ENCODE results near the gene GRK4. TPM values are rescaled to one million over a fixed set of nuclear protein-coding genes. Genes with fewer than 3 reads are reported as not detected.
"Not testable (repeated sequence)": the region's sequence is repeated elsewhere in the genome, so short reads cannot be mapped to it uniquely, and the experiment has no call there.

GRK4 gene
- total and polyA plus RNA-seq, 2 of the 8 experiments (the other 6 are each of a cell fraction or from before 2014, with no cell fraction given) = 0.77 to 1.8 TPM

DNA sequence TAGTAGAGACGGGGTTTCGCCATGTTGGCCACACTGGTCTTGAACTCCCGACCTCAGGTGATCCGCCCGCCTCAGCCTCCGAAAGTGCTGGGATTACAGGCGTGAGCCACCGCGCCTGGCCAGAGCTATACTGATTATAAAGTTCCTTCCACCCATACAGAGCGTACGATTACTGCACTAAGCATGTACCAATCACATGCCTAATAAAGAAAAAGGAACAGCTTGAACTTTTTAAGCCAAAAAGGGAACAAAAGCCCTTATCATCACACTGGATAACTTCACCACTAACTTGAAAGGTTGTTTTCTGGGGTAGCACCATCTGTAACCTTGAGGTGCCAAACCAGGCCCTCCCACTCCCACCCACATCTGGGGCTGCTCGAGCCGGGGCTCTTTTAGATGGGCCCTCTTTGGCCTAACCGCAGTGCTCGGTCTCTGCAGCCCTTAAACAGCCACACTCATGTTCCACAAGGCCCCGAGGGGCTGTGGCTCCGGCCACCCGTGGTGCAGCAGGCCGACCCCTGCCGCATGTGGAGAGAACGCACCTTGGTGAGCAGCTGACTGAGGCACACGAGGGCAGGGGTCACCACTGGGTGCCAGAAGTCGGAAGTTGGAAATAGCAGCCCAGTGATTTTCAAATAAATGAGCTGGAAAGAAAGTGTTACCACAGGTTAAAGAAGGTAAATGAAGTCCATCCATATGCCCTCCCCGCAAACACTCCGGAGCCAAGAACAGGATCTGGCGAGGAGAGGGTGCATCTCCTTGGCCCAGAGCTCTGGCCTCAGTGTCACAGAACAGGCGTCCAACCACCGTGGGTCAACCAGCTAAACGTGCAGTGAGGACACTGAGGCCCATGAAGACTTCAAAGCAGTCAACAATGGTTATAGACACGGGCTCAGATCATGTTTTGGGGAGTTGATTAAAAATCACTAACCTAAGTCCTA lies 18.5 kb upstream of the GRK4 start (continued):
- no peak for TF ChIP-seq KDM5A (IDR thresholded peaks at IDR 0.05; ENCODE audit: low read length)
- TF ChIP-seq BRCA1 (IDR thresholded peaks at IDR 0.05; ENCODE audit: low read depth, low read length) = no peak
- TF ChIP-seq CBX8 (IDR thresholded peaks at IDR 0.05; ENCODE audit: borderline replicate concordance, low read depth, low read length) = no peak
- no peak for TF ChIP-seq RXRA (IDR thresholded peaks at IDR 0.05; ENCODE audit: insufficient read depth, low read depth, low read length)
- TF ChIP-seq GABPA (IDR thresholded peaks at IDR 0.05; ENCODE audit: borderline replicate concordance, insufficient read depth, low read length) = no peak
- TF ChIP-seq CHD2 (IDR thresholded peaks at IDR 0.05; ENCODE audit: low read length) = no peak

DNA sequence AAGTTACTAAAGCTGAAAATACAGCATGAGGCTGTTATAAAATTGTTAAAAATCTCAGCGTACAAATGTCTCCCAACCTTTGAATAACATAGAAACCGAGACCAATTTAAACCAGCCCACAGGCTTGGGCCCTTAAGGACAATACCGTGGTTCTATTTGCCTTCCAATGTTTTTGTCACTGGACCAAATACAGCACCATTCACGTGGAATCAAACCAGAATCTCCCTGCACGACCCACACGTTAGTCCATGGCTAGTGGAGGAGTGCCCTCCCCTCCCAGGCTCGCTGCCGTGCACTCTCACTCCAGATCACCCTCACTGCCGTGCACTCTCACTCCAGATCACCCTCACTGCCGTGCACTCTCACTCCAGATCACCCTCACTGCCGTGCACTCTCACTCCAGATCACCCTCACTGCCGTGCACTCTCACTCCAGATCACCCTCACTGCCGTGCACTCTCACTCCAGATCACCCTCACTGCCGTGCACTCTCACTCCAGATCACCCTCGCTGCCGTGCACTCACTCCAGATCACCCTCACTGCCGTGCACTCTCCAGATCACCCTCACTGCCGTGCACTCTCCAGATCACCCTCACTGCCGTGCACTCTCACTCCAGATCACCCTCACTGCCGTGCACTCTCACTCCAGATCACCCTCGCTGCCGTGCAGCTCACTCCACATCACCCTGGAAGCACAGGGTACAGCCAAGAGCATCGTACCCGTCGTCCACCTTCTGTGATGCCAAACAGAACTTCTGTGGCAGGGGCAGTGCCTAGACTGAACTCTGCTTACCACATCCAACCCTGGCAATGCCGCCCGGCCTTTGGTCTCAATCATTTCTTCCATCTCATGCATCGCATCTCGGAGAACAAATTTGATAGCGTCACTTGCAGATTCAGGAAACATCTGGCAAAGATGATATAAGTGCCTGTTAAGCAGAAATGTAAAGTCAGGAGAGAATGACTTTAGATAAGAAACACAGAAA lies 17.5 kb upstream of the GRK4 start:
- not testable (repeated sequence) for H3K23ac ChIP-seq (ENCODE audit: insufficient read length); DNase-seq (ENCODE audit: low read depth in 1 of 2, low spot score in 2 of 2); H3K9me3 ChIP-seq (ENCODE audit: insufficient read depth in 2 of 2, low read depth in 1 of 2, low read length in 1 of 2); H3K4me2 ChIP-seq (ENCODE audit: insufficient read depth in 1 of 2, low read depth in 2 of 2, low read length in 2 of 2); H4K91ac ChIP-seq (replicated peaks; ENCODE audit: insufficient read length, low read length); H3K4ac ChIP-seq (replicated peaks; ENCODE audit: insufficient read length, low read depth, low read length); H3K79me1 ChIP-seq (ENCODE audit: low read depth, low read length); H4K5ac ChIP-seq (ENCODE audit: insufficient read length, low read depth, low read length); H3K23me2 ChIP-seq (ENCODE audit: low read depth, low read length); H3K56ac ChIP-seq (replicated peaks; ENCODE audit: insufficient read length, low read depth, low read length); H2BK12ac ChIP-seq (ENCODE audit: low read depth, low read length); H3K18ac ChIP-seq (ENCODE audit: extremely low read depth, low read length); H2AFZ ChIP-seq (ENCODE audit: low read length); H4K8ac ChIP-seq (ENCODE audit: extremely low read depth, insufficient read depth, low read length); FAIRE-seq; H2BK120ac ChIP-seq (replicated peaks; ENCODE audit: low read depth, low read length); H3K4me1 ChIP-seq (replicated peaks in 1 of 4; ENCODE audit: control insufficient read depth in 3 of 4, insufficient read depth in 4 of 4, low read length in 3 of 4); H2AK5ac ChIP-seq (ENCODE audit: low read depth, low read length); H2BK15ac ChIP-seq (ENCODE audit: low read length); H2BK5ac ChIP-seq (ENCODE audit: low read depth, low read length); H3K9ac ChIP-seq (replicated peaks in 1 of 4; ENCODE audit: extremely low read depth in 1 of 4, low read depth in 3 of 4, low read length in 3 of 4); H3K27ac ChIP-seq (ENCODE audit: low read depth, low read length); H3K14ac ChIP-seq (ENCODE audit: insufficient read length); H3K27me3 ChIP-seq (replicated peaks in 1 of 4; ENCODE audit: control insufficient read depth in 3 of 4, extremely low read depth in 1 of 4, insufficient read depth in 3 of 4, low read length in 3 of 4); H3K4me3 ChIP-seq (ENCODE audit: extremely low read depth in 1 of 4, insufficient read depth in 2 of 4, low read depth in 3 of 4, low read length in 4 of 4); H3K79me2 ChIP-seq (ENCODE audit: control insufficient read depth in 1 of 2, insufficient read depth in 2 of 2, low read length in 2 of 2); H2BK20ac ChIP-seq (ENCODE audit: low read length)
- POLR2A ChIA-PET (ENCODE audit: partially characterized antibody) = interaction anchor here (0.7 to 3.3 kb wide), 8 partner anchors 9 to 33 kb away, joined by 3 to 19 read pairs (median 5); no protein-coding TSS in a partner anchor
- whole genome bisulfite sequencing, 2 experiments (ENCODE audit: extremely low coverage in 1 of 2, insufficient coverage in 1 of 2, insufficient read length in 1 of 2, insufficient replicate concordance in 2 of 2, low coverage in 1 of 2, low lambda C conversion rate in 2 of 2, missing lambda C conversion rate in 1 of 2) = 94% methylated on average over 21 of the region's 30 CpGs; no CpG with 5 or more reads in 1 of the 2 experiments
- H4K20me1 ChIP-seq (replicated peaks in 1 of 2; ENCODE audit: control insufficient read depth in 1 of 2, insufficient read depth in 2 of 2, low read length in 2 of 2) = peaks cover 12 to 21% of the 10 kb centered on the region in 2 experiments
- CTCF ChIA-PET (ENCODE audit: partially characterized antibody) = interaction anchor here (0.8 to 2.5 kb wide), 3 partner anchors 8 to 195 kb away, joined by 3 to 18 read pairs (median 4); no protein-coding TSS in a partner anchor
- peaks cover 55 to 83% (median 77%) of the 10 kb centered on the region in 4 experiments for H3K36me3 ChIP-seq (ENCODE audit: control insufficient read depth in 2 of 4, insufficient read depth in 4 of 4, low read length in 3 of 4)
